GM18526 (cell line): ENCODE data around the gene CD4.

Experiments
- POLR2A ChIP-seq: IDR thresholded peaks from 3 replicates; pipeline ENCODE4 v1.6.1; 2011; ENCODE audit not compliant: insufficient read length; ENCODE audit errors: extremely low read depth

CD4 gene

GRCh38 chr12:6817662-6818157 is 28.4 kb downstream of the CD4 start:
- TF ChIP-seq POLR2A = no peak

DNA sequence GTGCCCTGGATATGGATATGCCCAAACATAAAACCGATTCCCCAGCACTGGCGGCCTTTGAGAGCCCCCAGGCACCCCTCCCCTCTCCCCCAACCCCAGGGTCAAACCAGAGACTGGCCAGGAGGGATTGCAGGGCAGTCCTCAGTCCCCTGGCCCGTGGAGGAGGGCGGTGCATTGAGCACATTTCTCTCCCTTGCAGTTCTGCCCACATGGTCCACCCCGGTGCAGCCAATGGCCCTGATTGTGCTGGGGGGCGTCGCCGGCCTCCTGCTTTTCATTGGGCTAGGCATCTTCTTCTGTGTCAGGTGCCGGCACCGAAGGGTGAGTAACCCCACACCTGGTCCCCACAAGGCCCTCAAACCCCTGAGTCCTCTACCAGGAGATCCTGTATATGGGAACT is 28.9 kb downstream of the CD4 start:
- no peak for TF ChIP-seq POLR2A

DNA sequence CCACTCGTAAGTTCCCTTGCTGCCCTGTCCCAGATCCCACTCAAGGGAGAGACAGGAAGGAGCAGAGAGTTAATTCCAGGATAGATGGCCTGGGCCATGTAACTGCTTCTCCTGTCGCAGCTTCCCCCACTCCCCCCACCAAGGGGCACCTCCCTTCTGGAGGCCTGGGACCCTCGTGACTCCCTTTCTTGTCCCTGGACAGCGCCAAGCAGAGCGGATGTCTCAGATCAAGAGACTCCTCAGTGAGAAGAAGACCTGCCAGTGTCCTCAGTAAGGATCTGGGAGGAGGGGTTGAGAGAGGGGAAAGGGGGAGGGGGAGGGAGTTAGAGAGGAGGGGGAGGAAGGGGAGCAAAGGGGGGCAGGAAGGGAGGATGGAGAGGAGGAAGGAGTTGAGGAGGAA is 29.3 kb downstream of the CD4 start:
- no peak for TF ChIP-seq POLR2A

- no peak for TF ChIP-seq POLR2A
These were observed 30.0 kb downstream of the CD4 start for GRCh38 chr12:6819106-6820030.

GRCh38 chr12:6820166-6820565 is 30.8 kb downstream of the CD4 start:
- no peak for TF ChIP-seq POLR2A

GRCh38 chr12:6821591-6822425 is 32.5 kb downstream of the CD4 start, which contains the start of gene GPR162:
Gene GPR162 (plus strand): TSS chr12:6821821. CDS start chr12:6823899, 2,078 bp downstream.
- no peak for TF ChIP-seq POLR2A

DNA sequence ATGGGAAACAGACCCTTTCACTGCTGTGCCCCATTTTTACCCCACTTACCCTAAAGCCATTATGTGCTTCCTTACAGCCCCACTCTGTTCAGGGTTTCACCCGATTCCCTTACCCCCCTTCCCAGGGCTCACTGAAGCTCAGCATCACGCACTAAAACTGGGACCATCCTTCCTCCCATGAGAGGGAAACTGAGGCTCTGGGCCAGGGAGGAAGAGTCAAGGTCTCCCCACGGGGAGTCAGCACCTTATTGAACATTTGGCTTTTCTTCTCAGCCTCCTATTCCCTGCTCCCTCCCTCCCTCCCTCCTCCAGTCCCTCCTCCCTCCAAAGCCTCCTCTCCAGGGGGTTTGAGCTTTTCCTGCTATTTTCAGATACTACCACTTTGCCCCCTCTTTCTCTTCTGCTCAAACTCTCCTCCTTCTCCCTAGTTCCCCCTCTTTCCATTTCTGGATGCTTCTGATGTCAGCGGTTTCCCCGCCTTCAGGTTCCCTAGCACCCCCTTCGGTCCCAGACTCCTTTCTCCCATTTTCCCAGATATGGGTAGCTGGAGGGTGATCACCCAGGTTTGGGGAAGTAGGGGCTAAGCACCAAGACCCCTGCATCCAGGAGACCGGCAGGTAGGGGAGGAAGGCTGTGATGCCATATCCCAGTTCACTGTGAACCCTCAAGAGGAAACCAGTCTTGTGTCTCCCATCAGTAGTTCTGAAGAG is 33.3 kb downstream of the CD4 start:
- no peak for TF ChIP-seq POLR2A

GRCh38 chr12:6823182-6824084 is 34.1 kb downstream of the CD4 start:
- no peak for TF ChIP-seq POLR2A

- TF ChIP-seq POLR2A = no peak
These were observed 34.9 kb downstream of the CD4 start for GRCh38 chr12:6824085-6824775.

DNA sequence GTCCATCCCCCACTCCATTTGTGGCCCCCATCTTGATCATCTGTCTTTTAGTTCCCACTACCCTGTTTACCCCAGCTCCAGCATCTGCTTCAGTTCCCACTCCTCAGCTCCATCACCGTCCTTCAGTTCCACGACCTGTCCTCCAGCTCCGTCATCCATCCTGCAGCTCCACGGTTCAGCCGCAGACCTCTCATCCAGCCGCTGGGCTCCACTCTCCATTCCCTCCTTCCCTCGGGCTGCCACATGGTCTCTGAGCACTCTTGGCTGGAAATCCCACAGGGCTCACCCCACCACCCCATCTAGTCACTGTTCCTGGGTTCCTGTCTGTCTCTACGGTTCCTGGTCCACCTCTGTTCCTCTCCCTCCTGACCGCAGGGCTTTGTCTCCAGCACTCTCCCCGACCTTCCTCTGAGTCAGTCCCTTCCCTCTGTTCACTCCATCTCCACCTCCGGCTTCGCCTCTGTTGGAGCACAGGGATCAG is 35.6 kb downstream of the CD4 start:
- TF ChIP-seq POLR2A = no peak

- no peak for TF ChIP-seq POLR2A
These were observed 36.2 kb downstream of the CD4 start for GRCh38 chr12:6825398-6826124.

GRCh38 chr12:6826125-6826733 is 36.9 kb downstream of the CD4 start:
- TF ChIP-seq POLR2A = no peak
